Erythroblast (primary cell): ENCODE measurements around the gene CASZ1.

Experiments
- DNase-seq, 2 experiments: peaks; one replicate each; lab custom pipeline; 2025; lab: John Stamatoyannopoulos, UW
- GATA1 ChIP-seq: IDR thresholded peaks from 2 replicates; pipeline ENCODE4 v1.6.1; 2011; ENCODE audit warnings: low read depth, mild to moderate bottlenecking, control low read depth, low read length, moderate library complexity
- POLR2A ChIP-seq: IDR thresholded peaks from 2 replicates; pipeline ENCODE4 v1.6.1; 2011; ENCODE audit warnings: mild to moderate bottlenecking, low read length

Gene CASZ1

GRCh38 chr1:10622910-10623685, 173.3 kb downstream of the CASZ1 start:
- TF ChIP-seq POLR2A: no peak
- no peak for TF ChIP-seq GATA1
- no peak for DNase-seq

- TF ChIP-seq GATA1 (no peak), POLR2A (no peak)
- DNase-seq: no peak
These were observed 174.5 kb downstream of the CASZ1 start for GRCh38 chr1:10621906-10622305.

GRCh38 chr1:10620776-10621175, 175.7 kb downstream of the CASZ1 start:
- TF ChIP-seq POLR2A: no peak
- TF ChIP-seq GATA1: no peak
- DNase-seq: no peak

GRCh38 chr1:10617931-10618885, 178.2 kb downstream of the CASZ1 start:
- DNase-seq: no peak
- TF ChIP-seq GATA1: no peak
- TF ChIP-seq POLR2A: no peak

- DNase-seq: no peak
- TF ChIP-seq GATA1: no peak
- no peak for TF ChIP-seq POLR2A
These were observed 179.1 kb downstream of the CASZ1 start for GRCh38 chr1:10617318-10617717.

- no peak for DNase-seq
These were observed 179.8 kb downstream of the CASZ1 start for GRCh38 chr1:10616696-10617095.

GRCh38 chr1:10615932-10616671, 180.3 kb downstream of the CASZ1 start:
- TF ChIP-seq GATA1 (no peak), POLR2A (no peak)
- DNase-seq: no peak

More at GRCh38 chr1:10616696-10617095, 179.8 kb downstream of the CASZ1 start:
- TF ChIP-seq POLR2A (no peak), GATA1 (no peak)

GRCh38 chr1:10615332-10615731, 181.1 kb downstream of the CASZ1 start:
- TF ChIP-seq POLR2A (no peak), GATA1 (no peak)
- DNase-seq: no peak

- no peak for DNase-seq
- no peak for TF ChIP-seq GATA1
- TF ChIP-seq POLR2A: no peak
These were observed 181.8 kb downstream of the CASZ1 start for GRCh38 chr1:10614377-10615225.

- no peak for DNase-seq
- TF ChIP-seq POLR2A (no peak), GATA1 (no peak)
These were observed 182.6 kb downstream of the CASZ1 start for GRCh38 chr1:10613861-10614260.

- DNase-seq: no peak
- TF ChIP-seq GATA1: no peak
- no peak for TF ChIP-seq POLR2A
These were observed 183.1 kb downstream of the CASZ1 start for GRCh38 chr1:10613340-10613739.

GRCh38 chr1:10612436-10613160, 183.8 kb downstream of the CASZ1 start:
- no peak for DNase-seq
- TF ChIP-seq POLR2A (no peak), GATA1 (no peak)
